PC-3 (cell line): Measurements from ENCODE around the gene RPS16. TPM values are rescaled to one million over a fixed set of nuclear protein-coding genes. Genes with fewer than 3 reads are reported as not detected.

Source experiments
- ATAC-seq: fragments of 200-7000 bp; cut with Tn5 transposase; 2 replicates; pipeline ENCODE4 v1.9.1; 2020; ENCODE audit warnings: mild to moderate bottlenecking, moderate library complexity
- BruUV-seq: library from RNA; stranded (reverse); fragments of 400-500 nt; replicated peaks from 2 replicates; lab custom pipeline; 2021; lab: Mats Ljungman, UMichigan
- CTCF ChIA-PET: fragments of 300-600 bp; sonication (Branson Sonifier 250); formaldehyde crosslinking; loops from one replicate; lab custom pipeline; 2022; ENCODE audit warnings: antibody characterized with exemption; lab: Charles Lee
- POLR2A ChIA-PET: fragments of 300-600 bp; sonication (Branson Sonifier 250); formaldehyde crosslinking; loops from one replicate; lab custom pipeline; 2022; ENCODE audit warnings: antibody characterized with exemption; ENCODE audit not compliant: unreplicated experiment; lab: Charles Lee
- DNase-seq: peaks from one replicate; pipeline ENCODE4 v3.0.0-alpha.2; 2015
- H2AFZ ChIP-seq: fragments of 300-600 bp; sonication (generic); 2 replicates; pipeline ENCODE4 v1.6.0; 2016; ENCODE audit warnings: antibody characterized with exemption, low read length
- H3F3A ChIP-seq: fragments of 300-600 bp; sonication (generic); one replicate; pipeline ENCODE4 v1.6.0; 2017; ENCODE audit warnings: antibody characterized with exemption, low read length, control low read depth, mild to moderate bottlenecking; ENCODE audit not compliant: unreplicated experiment
- H3K27ac ChIP-seq: fragments of 300-600 bp; sonication (generic); 2 replicates; pipeline ENCODE4 v1.5.1; 2016; ENCODE audit warnings: mild to moderate bottlenecking, low read length
- H3K27me3 ChIP-seq: fragments of 300-600 bp; sonication (generic); 2 replicates; pipeline ENCODE4 v1.6.1; 2016; ENCODE audit warnings: low read length, mixed read lengths
- H3K36me3 ChIP-seq: fragments of 300-600 bp; sonication (generic); 2 replicates; pipeline ENCODE4 v1.6.1; 2016; ENCODE audit warnings: low read depth, mixed run types, low read length, mixed read lengths
- H3K4me1 ChIP-seq: fragments of 300-600 bp; sonication (generic); 2 replicates; pipeline ENCODE4 v1.5.1; 2016; ENCODE audit warnings: low read length; ENCODE audit not compliant: insufficient read depth
- H3K4me2 ChIP-seq: fragments of 300-600 bp; sonication (generic); 2 replicates; pipeline ENCODE4 v1.6.0; 2016; ENCODE audit warnings: low read length
- H3K4me3 ChIP-seq: fragments of 300-600 bp; sonication (generic); 2 replicates; pipeline ENCODE4 v1.5.1; 2016; ENCODE audit warnings: mild to moderate bottlenecking, low read length, mixed read lengths
- H3K79me2 ChIP-seq: fragments of 300-600 bp; sonication (generic); 2 replicates; pipeline ENCODE4 v1.6.1; 2017; ENCODE audit warnings: low read length, mixed read lengths
- H3K9ac ChIP-seq: fragments of 300-600 bp; sonication (generic); 2 replicates; pipeline ENCODE4 v1.6.0; 2016; ENCODE audit warnings: mild to moderate bottlenecking, low read length
- H3K9me2 ChIP-seq: fragments of 300-600 bp; sonication (generic); replicated peaks from 2 replicates; pipeline ENCODE4 v1.6.1; 2016; ENCODE audit warnings: mixed run types, low read length, mixed read lengths
- H3K9me3 ChIP-seq: fragments of 300-600 bp; sonication (generic); 2 replicates; pipeline ENCODE4 v1.6.1; 2016; ENCODE audit warnings: low read length, mixed read lengths
- H4K20me1 ChIP-seq: fragments of 300-600 bp; sonication (generic); 2 replicates; pipeline ENCODE4 v1.6.1; 2016; ENCODE audit warnings: low read length, mixed read lengths
- EZH2 ChIP-seq: fragments of 300-600 bp; sonication (generic); IDR thresholded peaks from one replicate; pipeline ENCODE4 v1.6.1; 2017; ENCODE audit warnings: antibody characterized with exemption, mild to moderate bottlenecking, low read length; ENCODE audit not compliant: unreplicated experiment
- EZH2phosphoT487 ChIP-seq: fragments of 300-600 bp; sonication (generic); IDR thresholded peaks from 2 replicates; pipeline ENCODE4 v1.6.1; 2018; ENCODE audit warnings: mild to moderate bottlenecking, antibody characterized with exemption, low read length, borderline replicate concordance
- intact Hi-C: fragments of 100-400 bp; cut with micrococcal nuclease; formaldehyde crosslinking; loops from 2 replicates; pipeline ENCODE4 v1.9.0; 2023
- total RNA-seq: library from RNA; depleted of rRNA; stranded (reverse); fragments of >200 nt; gene quantifications from 2 replicates; pipeline ENCODE4 v1.2.3, GENCODE V29; 2014
- TF ChIP-seq, protein P1 (sequence below): fragments of 300-600 bp; sonication (generic); conservative IDR thresholded peaks from 2 replicates; pipeline ENCODE4 v1.5.1; 2017; ENCODE audit warnings: antibody characterized with exemption, low read depth, mild to moderate bottlenecking, low read length

The RPS16 gene
- total RNA-seq, 1 experiment from 2014 or later, result 418 TPM

DNA sequence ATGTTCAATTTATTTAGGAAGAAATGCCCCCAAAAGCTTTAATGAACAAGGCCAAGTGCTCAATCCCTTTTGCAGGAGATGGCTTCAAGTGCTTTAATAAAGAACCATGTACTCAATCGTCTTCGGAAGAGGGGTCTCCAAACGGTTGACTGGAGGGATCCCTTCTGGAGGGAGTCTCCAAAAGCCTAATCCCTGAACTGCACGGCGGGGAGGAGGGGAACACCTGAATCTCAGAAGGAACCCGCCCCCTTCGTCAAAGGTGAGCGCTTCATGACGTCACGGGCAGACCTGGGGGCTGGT lies 45.3 kb downstream of the RPS16 start:
- intact Hi-C loops, result no loop called here
- H3K36me3 ChIP-seq, result no peaks in the 10 kb centered on the region; the same call in none of the 2 replicates
- ATAC-seq, result no peak; the same call in 1 of the 2 replicates

DNA sequence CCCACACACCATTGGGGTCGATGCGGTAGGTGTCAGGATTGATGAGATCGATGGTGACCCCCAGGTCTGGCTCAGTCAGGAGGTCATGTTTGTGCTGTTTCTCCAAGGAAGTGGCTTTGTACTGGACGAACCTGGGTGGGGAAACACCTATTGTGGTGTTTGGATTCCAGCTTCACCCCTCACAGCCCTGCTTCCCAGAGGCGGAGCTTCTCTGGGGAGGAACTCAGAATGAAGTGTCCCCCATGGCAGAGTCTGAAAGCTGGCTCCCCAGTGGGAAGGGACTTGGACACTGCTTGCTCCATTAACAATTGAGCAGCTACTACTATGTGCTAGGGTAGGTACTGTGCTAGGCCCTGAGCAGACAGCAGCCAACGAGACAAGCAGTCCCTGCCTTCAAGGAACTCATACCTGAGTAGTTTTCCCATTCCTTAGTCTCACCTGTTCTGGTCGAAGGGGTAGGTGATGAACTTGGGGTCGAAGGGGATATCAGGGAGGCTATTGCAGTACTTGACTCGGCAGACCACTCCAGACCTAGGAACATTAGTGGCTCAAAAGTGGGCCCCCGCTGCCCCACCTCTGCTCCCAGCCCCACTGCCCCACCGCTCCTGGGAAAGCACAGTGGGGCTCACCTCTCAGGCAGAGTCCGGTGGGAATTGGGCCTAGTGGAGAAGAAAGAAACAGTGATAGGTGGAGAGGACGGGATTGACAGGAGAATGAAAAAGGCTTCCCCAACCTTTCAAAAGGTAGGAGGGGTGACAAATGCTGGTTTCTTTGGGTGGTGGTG lies 45.9 kb downstream of the RPS16 start:
- no peaks in the 10 kb centered on the region for H3F3A ChIP-seq
- H4K20me1 ChIP-seq, result no peaks in the 10 kb centered on the region
- H3K9ac ChIP-seq, result peak overlapping the region; percentile 95
- ChIA-PET POLR2A (no interaction called here), CTCF (no interaction called here)
- H3K4me1 ChIP-seq, result peaks cover 6% of the 10 kb centered on the region; the same call in 1 of the 2 replicates
- H3K4me3 ChIP-seq, result peak overlapping the region; percentile 97
- H3K9me2 ChIP-seq, result no peaks in the 10 kb centered on the region
- no peaks in the 10 kb centered on the region for H3K27me3 ChIP-seq
- H3K79me2 ChIP-seq, result peaks cover 25% of the 10 kb centered on the region
- H3K27ac ChIP-seq, result no peak overlapping the region
- DNase-seq (no peak), ATAC-seq (no peak)
- BruUV-seq, result no TSS peak
- no peaks in the 10 kb centered on the region for H3K9me3 ChIP-seq
- no peak for TF ChIP-seq EZH2
- TF ChIP-seq, protein P1, sequence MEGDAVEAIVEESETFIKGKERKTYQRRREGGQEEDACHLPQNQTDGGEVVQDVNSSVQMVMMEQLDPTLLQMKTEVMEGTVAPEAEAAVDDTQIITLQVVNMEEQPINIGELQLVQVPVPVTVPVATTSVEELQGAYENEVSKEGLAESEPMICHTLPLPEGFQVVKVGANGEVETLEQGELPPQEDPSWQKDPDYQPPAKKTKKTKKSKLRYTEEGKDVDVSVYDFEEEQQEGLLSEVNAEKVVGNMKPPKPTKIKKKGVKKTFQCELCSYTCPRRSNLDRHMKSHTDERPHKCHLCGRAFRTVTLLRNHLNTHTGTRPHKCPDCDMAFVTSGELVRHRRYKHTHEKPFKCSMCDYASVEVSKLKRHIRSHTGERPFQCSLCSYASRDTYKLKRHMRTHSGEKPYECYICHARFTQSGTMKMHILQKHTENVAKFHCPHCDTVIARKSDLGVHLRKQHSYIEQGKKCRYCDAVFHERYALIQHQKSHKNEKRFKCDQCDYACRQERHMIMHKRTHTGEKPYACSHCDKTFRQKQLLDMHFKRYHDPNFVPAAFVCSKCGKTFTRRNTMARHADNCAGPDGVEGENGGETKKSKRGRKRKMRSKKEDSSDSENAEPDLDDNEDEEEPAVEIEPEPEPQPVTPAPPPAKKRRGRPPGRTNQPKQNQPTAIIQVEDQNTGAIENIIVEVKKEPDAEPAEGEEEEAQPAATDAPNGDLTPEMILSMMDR, result no peak
- TF ChIP-seq EZH2phosphoT487, result no peak
- H2AFZ ChIP-seq, result peak overlapping the region; percentile 92; the same call in 1 of the 2 replicates
- H3K4me2 ChIP-seq, result peak overlapping the region; percentile 92
- no peaks in the 10 kb centered on the region; the same call in none of the 2 replicates for H3K36me3 ChIP-seq
- intact Hi-C loops, result no loop called here

More for the DNA sequence above, 45.3 kb downstream of the RPS16 start:
- TF ChIP-seq EZH2, result no peak
- TF ChIP-seq, protein P1, result no peak
- no peak for TF ChIP-seq EZH2phosphoT487
- no peaks in the 10 kb centered on the region for H3K9me3 ChIP-seq
- no TSS peak for BruUV-seq
- no peaks in the 10 kb centered on the region for H3F3A ChIP-seq
- no peaks in the 10 kb centered on the region for H3K9me2 ChIP-seq
- peak; percentile 45 for DNase-seq
- peak overlapping the region; percentile 97 for H3K4me3 ChIP-seq
- H3K27ac ChIP-seq, result peak overlapping the region; percentile 81
- peaks cover 25% of the 10 kb centered on the region for H3K79me2 ChIP-seq
- peak overlapping the region; percentile 92 for H2AFZ ChIP-seq
- peak overlapping the region; percentile 95 for H3K9ac ChIP-seq
- H4K20me1 ChIP-seq, result no peaks in the 10 kb centered on the region
- CTCF ChIA-PET, result interaction anchor here (0.6 kb wide), 1 partner anchor 109 kb away, joined by 8 read pairs; no protein-coding TSS in a partner anchor
- H3K4me2 ChIP-seq, result peak overlapping the region; percentile 92
- POLR2A ChIA-PET, result interaction anchor here (1.6 kb wide), 1 partner anchor 12 kb away, joined by 4 read pairs; no protein-coding TSS in a partner anchor
- no peaks in the 10 kb centered on the region for H3K27me3 ChIP-seq
- H3K4me1 ChIP-seq, result peaks cover 6% of the 10 kb centered on the region; the same call in 1 of the 2 replicates

DNA sequence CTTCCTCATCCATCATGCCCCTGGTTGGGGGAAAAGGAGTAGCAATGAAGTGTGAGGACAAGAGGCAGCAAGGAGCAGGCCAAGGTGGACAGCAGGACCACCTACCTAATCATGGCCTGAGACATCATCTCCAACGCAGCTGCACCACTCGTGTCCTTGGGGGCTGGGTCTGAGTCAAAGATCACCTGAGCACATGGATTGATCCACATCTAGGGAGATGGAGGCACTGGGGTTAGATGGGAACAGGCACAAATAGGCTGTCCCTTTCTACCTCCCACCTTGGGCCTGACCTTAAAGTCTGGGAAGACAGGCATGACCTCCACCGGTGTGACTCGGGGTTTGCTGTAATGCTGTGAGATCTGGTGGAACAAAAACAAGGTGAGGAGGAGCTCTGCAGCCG lies 47.1 kb downstream of the RPS16 start:
- no peak for DNase-seq
- H3F3A ChIP-seq, result no peaks in the 10 kb centered on the region
- ATAC-seq, result no peak
- H2AFZ ChIP-seq, result no peak overlapping the region
- peaks cover 25% of the 10 kb centered on the region for H3K79me2 ChIP-seq
- no peaks in the 10 kb centered on the region for H3K9me3 ChIP-seq
- H3K9me2 ChIP-seq, result no peaks in the 10 kb centered on the region
- ChIA-PET POLR2A (no interaction called here), CTCF (no interaction called here)
- H3K9ac ChIP-seq, result no peak overlapping the region
- intact Hi-C loops, result no loop called here
- peaks cover 6% of the 10 kb centered on the region; the same call in 1 of the 2 replicates for H3K4me1 ChIP-seq
- H3K27ac ChIP-seq, result no peak overlapping the region
- H3K4me2 ChIP-seq, result no peak overlapping the region
- no peaks in the 10 kb centered on the region; the same call in none of the 2 replicates for H3K36me3 ChIP-seq
- no peaks in the 10 kb centered on the region for H3K27me3 ChIP-seq
- BruUV-seq, result TSS peak; percentile 37
- no peak overlapping the region for H3K4me3 ChIP-seq
- TF ChIP-seq EZH2 (no peak), EZH2phosphoT487 (no peak)
- TF ChIP-seq, protein P1, result no peak
- no peaks in the 10 kb centered on the region for H4K20me1 ChIP-seq
